Measurements from ENCODE around the gene DOCK4. TPM values are rescaled to one million over a fixed set of nuclear protein-coding genes. Genes with fewer than 3 reads are reported as not detected.

Gene DOCK4
- total and polyA plus RNA-seq, 3 donors from 2014 or later, result 5.4 to 17.1 (median 12.4) TPM

DNA sequence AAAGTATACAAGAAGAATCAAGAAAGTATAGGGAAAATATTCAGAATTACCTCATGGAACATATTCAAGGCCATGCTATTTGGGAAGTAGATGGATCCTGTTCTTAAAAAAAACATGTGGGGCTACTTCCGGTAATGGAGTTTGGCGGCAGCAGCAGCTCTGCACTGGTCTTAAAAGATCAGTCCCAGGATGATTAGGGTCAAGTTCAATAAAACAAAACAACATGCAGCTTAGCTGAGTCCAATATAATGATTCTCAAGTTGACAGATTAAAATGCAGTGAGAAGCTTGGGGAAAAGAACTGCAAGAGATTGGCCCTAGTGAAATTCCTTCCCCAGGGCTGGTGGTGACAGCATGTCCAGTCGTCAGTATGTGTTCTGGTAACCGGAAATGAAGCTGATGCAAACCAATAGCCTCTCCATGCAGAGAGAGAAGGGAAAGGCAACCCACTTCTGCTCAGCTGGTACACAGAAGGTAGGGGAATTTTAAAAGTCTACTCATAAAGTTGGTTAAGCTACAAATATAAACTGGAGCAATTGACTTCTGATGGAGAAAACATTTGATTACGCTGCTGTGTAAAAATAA is 338.8 kb downstream of the DOCK4 start:
- Histone ChIP-seq H3K27me3 (no peaks in the 10 kb centered on the region), H3K9me3 (no peaks in the 10 kb centered on the region), H3K4me1 (peaks cover 9% of the 10 kb centered on the region), H3K27ac (no peak overlapping the region), H3K36me3 (ENCODE audit: low read depth, missing control alignments) (no peaks in the 10 kb centered on the region), H3K4me3 (no peak overlapping the region)
- 50 to 65% methylated on average over 5 of the region's 5 CpGs for WGBS, 2 donors
- no peak for DNase-seq
- TF ChIP-seq CTCF (IDR thresholded peaks at IDR 0.05) (no peak), POLR2A (IDR thresholded peaks at IDR 0.05) (no peak)
- intact Hi-C loops (cut with DNase I; ENCODE audit: low total_unique reads), result no loop called here

- DNase-seq, result no peak
- Histone ChIP-seq H3K36me3 (ENCODE audit: low read depth, missing control alignments) (no peaks in the 10 kb centered on the region), H3K27ac (no peak overlapping the region), H3K27me3 (no peaks in the 10 kb centered on the region), H3K9me3 (no peaks in the 10 kb centered on the region), H3K4me3 (no peak overlapping the region), H3K4me1 (peaks cover 9% of the 10 kb centered on the region)
- TF ChIP-seq POLR2A (IDR thresholded peaks at IDR 0.05) (no peak), CTCF (IDR thresholded peaks at IDR 0.05) (no peak)
- intact Hi-C loops (cut with DNase I; ENCODE audit: low total_unique reads), result no loop called here
- WGBS, 2 donors, result 66 to 74% methylated on average over 2 of the region's 2 CpGs
Measured at GRCh38 chr7:111866787-111867186, 339.4 kb downstream of the DOCK4 start.

GRCh38 chr7:111865430-111865829 is 340.8 kb downstream of the DOCK4 start:
- H3K9me3 ChIP-seq, result no peaks in the 10 kb centered on the region
- H3K36me3 ChIP-seq (ENCODE audit: low read depth, missing control alignments), result no peaks in the 10 kb centered on the region
- no peak overlapping the region for H3K4me3 ChIP-seq
- DNase-seq, result no peak
- no peaks in the 10 kb centered on the region for H3K27me3 ChIP-seq
- intact Hi-C loops (cut with DNase I; ENCODE audit: low total_unique reads), result no loop called here
- H3K4me1 ChIP-seq, result peaks cover 9% of the 10 kb centered on the region
- WGBS, 2 donors, result 47 to 63% methylated on average over 1 of the region's 1 CpG
- peak overlapping the region in 1 of 2 donors; percentile 12 for H3K27ac ChIP-seq
- TF ChIP-seq CTCF (IDR thresholded peaks at IDR 0.05) (no peak), POLR2A (IDR thresholded peaks at IDR 0.05) (no peak)

DNA sequence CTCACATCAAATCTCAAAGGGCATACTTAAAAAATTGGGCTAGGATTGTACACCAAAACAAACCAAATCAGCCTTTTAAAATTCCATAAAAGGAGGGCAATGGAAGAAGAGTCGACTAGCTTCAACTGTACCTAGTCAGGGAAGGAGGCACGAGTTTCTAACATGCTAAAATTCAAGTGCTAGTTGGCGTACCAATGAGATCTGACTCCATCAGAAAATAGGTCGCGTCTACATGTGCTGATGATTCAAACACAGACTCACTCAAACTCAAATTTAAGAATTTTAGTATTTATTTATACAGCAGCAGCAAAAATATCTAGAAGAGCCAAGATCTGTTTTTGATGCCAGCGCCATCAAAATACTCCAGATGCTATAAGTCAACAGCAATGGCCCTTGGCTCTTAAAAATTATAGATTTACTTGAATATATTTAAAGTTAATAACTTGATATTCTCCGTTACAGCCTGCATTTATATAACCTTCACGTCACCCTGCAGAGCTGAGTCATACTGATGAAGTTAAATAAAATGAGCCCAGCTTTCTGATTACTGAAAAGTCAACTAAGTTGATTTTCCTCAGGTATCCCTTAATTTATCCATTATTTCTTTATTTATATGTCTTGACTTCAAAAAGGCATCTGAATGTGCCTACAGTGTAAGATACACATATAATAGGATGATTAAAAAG is 341.8 kb downstream of the DOCK4 start:
- no peak overlapping the region for H3K4me3 ChIP-seq
- H3K9me3 ChIP-seq, result no peaks in the 10 kb centered on the region
- 64 to 68% methylated on average over 8 of the region's 8 CpGs for WGBS, 2 donors
- intact Hi-C loops (cut with DNase I; ENCODE audit: low total_unique reads), result no loop called here
- no peaks in the 10 kb centered on the region for H3K27me3 ChIP-seq
- no peaks in the 10 kb centered on the region for H3K36me3 ChIP-seq (ENCODE audit: low read depth, missing control alignments)
- peaks cover 9% of the 10 kb centered on the region for H3K4me1 ChIP-seq
- H3K27ac ChIP-seq, result peak overlapping the region in 1 of 2 donors; percentile 12
- DNase-seq, result no peak
- TF ChIP-seq CTCF (IDR thresholded peaks at IDR 0.05) (no peak), POLR2A (IDR thresholded peaks at IDR 0.05) (no peak)

DNA sequence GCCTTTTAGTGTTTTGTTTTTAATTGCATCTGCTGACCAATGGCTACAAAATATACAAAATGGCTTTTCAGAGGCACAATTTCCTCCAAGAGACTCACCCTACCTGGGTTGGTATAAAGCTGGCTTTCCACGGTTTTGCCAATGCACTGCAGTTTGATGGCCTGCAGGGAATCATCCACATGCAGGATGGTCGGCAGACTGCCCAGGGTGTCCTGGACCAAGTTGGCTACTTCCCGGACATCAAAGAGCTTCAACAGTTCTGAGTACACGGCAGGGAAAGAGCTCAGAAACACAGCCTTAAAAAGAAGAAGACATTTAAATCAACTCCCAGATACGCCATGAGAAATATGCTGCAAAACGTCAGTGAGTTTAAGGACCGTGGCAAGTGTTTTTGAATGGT is 342.9 kb downstream of the DOCK4 start:
- H3K27ac ChIP-seq, result no peak overlapping the region
- H3K4me1 ChIP-seq, result peaks cover 9% of the 10 kb centered on the region
- H3K27me3 ChIP-seq, result no peaks in the 10 kb centered on the region
- WGBS, 2 donors, result 64 to 80% methylated on average over 7 of the region's 7 CpGs
- H3K36me3 ChIP-seq (ENCODE audit: low read depth, missing control alignments), result no peaks in the 10 kb centered on the region
- intact Hi-C loops (cut with DNase I; ENCODE audit: low total_unique reads), result no loop called here
- no peaks in the 10 kb centered on the region for H3K9me3 ChIP-seq
- no peak for DNase-seq
- TF ChIP-seq POLR2A (IDR thresholded peaks at IDR 0.05) (no peak), CTCF (IDR thresholded peaks at IDR 0.05) (no peak)
- H3K4me3 ChIP-seq, result no peak overlapping the region

Data from testis (tissue), 3 donors.